Endothelial cell (in vitro differentiated cells): ENCODE measurements around the gene RNF5. TPM values are rescaled to one million over a fixed set of nuclear protein-coding genes. Genes with fewer than 3 reads are reported as not detected.

Experiments used
- DNase-seq: peaks from one replicate; pipeline ENCODE4 v3.0.0; 2021; ENCODE audit warnings: low spot score
- H3K27ac Mint-ChIP-seq: one replicate; pipeline ENCODE4 v1.8.0; 2021; ENCODE audit warnings: mixed read lengths, inconsistent platforms; ENCODE audit not compliant: unreplicated experiment
- H3K27me3 Mint-ChIP-seq: one replicate; pipeline ENCODE4 v1.8.0; 2021; ENCODE audit warnings: mild to moderate bottlenecking, moderate library complexity, mixed read lengths, inconsistent platforms; ENCODE audit not compliant: unreplicated experiment
- H3K36me3 Mint-ChIP-seq: one replicate; pipeline ENCODE4 v1.8.0; 2021; ENCODE audit warnings: mild to moderate bottlenecking, low read depth, mixed read lengths, inconsistent platforms; ENCODE audit not compliant: unreplicated experiment
- H3K4me1 Mint-ChIP-seq: one replicate; pipeline ENCODE4 v1.8.0; 2021; ENCODE audit warnings: mild to moderate bottlenecking, mixed read lengths, inconsistent platforms; ENCODE audit not compliant: unreplicated experiment
- H3K4me3 Mint-ChIP-seq: one replicate; pipeline ENCODE4 v1.8.0; 2021; ENCODE audit warnings: mild to moderate bottlenecking, mixed read lengths, inconsistent platforms; ENCODE audit not compliant: unreplicated experiment
- H3K9me3 Mint-ChIP-seq: one replicate; pipeline ENCODE4 v1.8.0; 2021; ENCODE audit warnings: mixed read lengths, inconsistent platforms; ENCODE audit not compliant: unreplicated experiment
- CTCF ChIP-seq: fragments of 200-600 bp; sonication (generic); IDR thresholded peaks from one replicate; pipeline ENCODE4 v1.5.0; 2021; ENCODE audit warnings: antibody characterized with exemption; ENCODE audit not compliant: unreplicated experiment
- total RNA-seq: library from RNA; stranded (reverse); fragmentation: NEBNext Ultra II Directional; extraction: Animal tissue kit (Norgen Biotek cat#: 25700); gene quantifications from one replicate; pipeline ENCODE4 v1.2.1, GENCODE V29; 2021; ENCODE audit not compliant: unreplicated experiment

RNF5 gene
- total RNA-seq, 1 donor from 2014 or later = 44.4 TPM

- peaks cover 58% of the 10 kb centered on the region for H3K36me3 Mint-ChIP-seq
- DNase-seq = no peak
- no peak for TF ChIP-seq CTCF
- H3K4me1 Mint-ChIP-seq = peaks cover 25% of the 10 kb centered on the region
- H3K9me3 Mint-ChIP-seq = no peaks in the 10 kb centered on the region
- H3K27me3 Mint-ChIP-seq = peaks cover 7% of the 10 kb centered on the region
- peak overlapping the region; percentile 18 for H3K27ac Mint-ChIP-seq
- H3K4me3 Mint-ChIP-seq = peak overlapping the region; percentile 43
These were observed 35.9 kb downstream of the RNF5 start for GRCh38 chr6:32214126-32214525.

DNA sequence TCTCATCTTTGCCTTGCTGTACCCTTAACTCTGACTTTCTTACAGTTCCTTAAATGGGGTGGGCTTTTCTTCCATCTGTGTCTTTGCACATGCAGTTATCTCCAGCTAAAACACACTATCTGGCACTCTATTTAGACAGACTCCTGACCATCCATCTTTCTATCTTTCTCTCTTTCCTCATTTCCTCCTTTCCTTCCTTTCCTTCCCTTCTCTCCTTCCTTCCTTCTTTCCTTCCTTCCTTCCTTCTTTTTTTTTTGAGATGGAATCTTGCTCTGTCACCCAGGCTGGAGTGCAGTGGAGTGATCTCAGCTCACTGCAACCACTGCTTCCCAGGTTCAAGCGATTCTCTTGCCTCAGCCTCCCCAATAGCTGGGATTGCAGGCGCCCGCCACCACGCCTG is 37.4 kb downstream of the RNF5 start:
- no peak for DNase-seq
- Mint-ChIP-seq H3K4me3 (peak overlapping the region; percentile 22), H3K4me1 (peaks cover 25% of the 10 kb centered on the region), H3K9me3 (no peaks in the 10 kb centered on the region), H3K27me3 (peaks cover 12% of the 10 kb centered on the region), H3K36me3 (peaks cover 56% of the 10 kb centered on the region), H3K27ac (no peak overlapping the region)
- no peak for TF ChIP-seq CTCF

GRCh38 chr6:32216285-32216684 is 38.1 kb downstream of the RNF5 start:
- H3K4me1 Mint-ChIP-seq = peaks cover 25% of the 10 kb centered on the region
- no peaks in the 10 kb centered on the region for H3K9me3 Mint-ChIP-seq
- TF ChIP-seq CTCF = no peak
- peaks cover 12% of the 10 kb centered on the region for H3K27me3 Mint-ChIP-seq
- peaks cover 58% of the 10 kb centered on the region for H3K36me3 Mint-ChIP-seq
- no peak overlapping the region for H3K4me3 Mint-ChIP-seq
- DNase-seq = no peak
- H3K27ac Mint-ChIP-seq = no peak overlapping the region

DNA sequence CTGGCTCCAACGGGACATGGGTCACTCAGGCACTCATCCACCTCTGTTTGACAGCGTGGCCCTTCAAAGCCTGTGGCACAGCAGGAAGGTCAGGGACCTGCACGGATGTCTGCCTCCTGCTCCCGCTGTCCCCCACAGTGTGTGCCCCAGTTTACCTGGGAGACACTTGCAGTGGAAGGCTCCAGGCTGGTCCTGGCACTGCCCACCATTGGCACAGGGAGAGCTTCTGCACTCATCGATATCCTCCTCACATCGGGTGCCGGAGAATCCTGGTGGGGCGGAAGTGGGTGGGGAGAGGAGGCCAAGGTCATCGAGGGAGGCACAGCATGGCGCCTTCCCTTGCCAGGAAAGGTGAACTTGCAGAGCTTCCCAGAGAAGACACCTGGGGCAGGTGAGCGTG is 38.8 kb downstream of the RNF5 start:
- Mint-ChIP-seq H3K9me3 (no peaks in the 10 kb centered on the region), H3K4me1 (peaks cover 27% of the 10 kb centered on the region), H3K27me3 (peaks cover 11% of the 10 kb centered on the region), H3K36me3 (peaks cover 58% of the 10 kb centered on the region), H3K4me3 (peak overlapping the region; percentile 65), H3K27ac (no peak overlapping the region)
- no peak for TF ChIP-seq CTCF
- no peak for DNase-seq

DNA sequence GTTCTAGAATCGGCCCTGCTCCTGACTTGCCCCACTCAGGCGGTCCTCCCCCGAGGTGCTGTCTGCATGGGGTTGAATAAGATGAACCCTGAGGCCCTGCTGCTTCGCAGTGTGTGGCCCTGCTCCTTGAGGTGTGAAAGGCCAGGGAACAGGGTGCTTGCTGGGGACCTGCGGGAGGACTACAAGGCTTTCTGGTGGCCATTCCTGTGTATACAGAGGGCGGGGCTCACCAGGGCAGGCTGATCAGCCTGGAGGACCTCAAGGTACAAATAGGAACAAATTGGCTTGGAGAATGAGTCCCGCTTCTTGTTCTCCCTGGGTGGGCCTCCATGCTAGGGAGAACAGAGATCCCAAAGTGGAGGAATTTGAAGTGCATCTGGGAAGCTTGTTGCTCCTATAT is 40.0 kb downstream of the RNF5 start:
- Mint-ChIP-seq H3K4me1 (peaks cover 38% of the 10 kb centered on the region), H3K36me3 (peaks cover 51% of the 10 kb centered on the region), H3K27ac (no peak overlapping the region), H3K9me3 (no peaks in the 10 kb centered on the region), H3K27me3 (peaks cover 8% of the 10 kb centered on the region), H3K4me3 (peak overlapping the region; percentile 75)
- no peak for DNase-seq
- no peak for TF ChIP-seq CTCF
